Ovary (tissue), 9 donors: ENCODE data around the gene PRIMPOL. TPM values are rescaled to one million over a fixed set of nuclear protein-coding genes. Genes with fewer than 3 reads are reported as not detected.

Experiments used
- DNase-seq, 5 donors: peaks; one replicate each; pipeline ENCODE4 v3.0.0-alpha.2; 2019 to 2020
- H3K27ac ChIP-seq, 2 donors: fragments of 200-600 bp; one replicate each; pipeline versions ENCODE4 v1.5.1 to v1.8.0; 2019 to 2022
- H3K27me3 ChIP-seq: fragments of 200-600 bp; one replicate; pipeline ENCODE4 v1.8.0; 2022
- H3K36me3 ChIP-seq: fragments of 200-600 bp; sonication (generic); one replicate; pipeline ENCODE4 v1.5.1; 2019
- H3K4me1 ChIP-seq: one replicate; pipeline ENCODE4 v1.8.1; 2013; ENCODE audit warnings: mild to moderate bottlenecking, moderate library complexity; ENCODE audit not compliant: insufficient read depth
- H3K4me3 ChIP-seq: fragments of 200-600 bp; sonication (generic); one replicate; pipeline ENCODE4 v1.5.1; 2017
- H3K9me3 ChIP-seq, 2 donors: fragments of 200-600 bp in 1 of 2; sonication (generic) in 1 of 2; one replicate each; pipeline versions ENCODE4 v1.5.1 to v1.8.1; 2013 to 2019; ENCODE audit warnings: mild to moderate bottlenecking in 1 of 2, moderate library complexity in 1 of 2
- EP300 ChIP-seq: sonication (generic); formaldehyde crosslinking; IDR thresholded peaks from one replicate; pipeline ENCODE4 v1.6.1; 2017; ENCODE audit warnings: antibody characterized with exemption
- POLR2A ChIP-seq: fragments of 450-650 bp; IDR thresholded peaks from one replicate; pipeline ENCODE4 v1.6.1; 2017; ENCODE audit warnings: antibody characterized with exemption, mild to moderate bottlenecking, moderate library complexity
- WGBS, 3 donors: extraction: QIAGEN DNeasy Blood & Tissue Kit in 1 of 3; methylation state at CpG; one replicate each; pipeline versions ENCODE4 v1.1.5 to v1.1.7; 2013 to 2017; 5-methylcytosine and 5-hydroxymethylcytosine counted together
- intact Hi-C, 4 donors: fragments of 100-400 bp; cut with DNase I; formaldehyde crosslinking; loops; one replicate each; pipeline versions ENCODE4 v1.11.0 to v1.15.1; 2022 to 2023
- polyA plus RNA-seq, 2 donors: library from polyadenylated mRNA; stranded (reverse); fragments of 200-250 nt in 1 of 2; fragments of 350-450 nt in 1 of 2; fragmentation: Illumina TruSeq in 1 of 2; extraction: RNeasy Lipid Tissue Mini Kit (QIAGEN cat#74804) in 1 of 2; gene quantifications; one replicate each; pipeline ENCODE4 v1.2.3, GENCODE V29; 2013 to 2014
- total RNA-seq, 7 donors: library from RNA; depleted of rRNA in 2 of 7; stranded (reverse); fragments of >200 nt in 2 of 7; fragmentation: NEBNext Ultra II Directional in 3 of 7; extraction: Animal tissue kit (Norgen Biotek cat#: 25700) in 3 of 7; gene quantifications; one replicate each; pipeline versions ENCODE4 v1.1.0 to v1.2.4, GENCODE V29; 2016 to 2023
- TF ChIP-seq, protein P1 (sequence below), 3 donors: fragments of 450-650 bp in 2 of 3; fragments of 200-600 bp in 1 of 3; IDR thresholded peaks; one replicate each; pipeline versions ENCODE4 v1.5.1 to v1.8.0; 2016 to 2022; ENCODE audit warnings: antibody characterized with exemption in 3 of 3, mild to moderate bottlenecking in 1 of 3
- donor health status: DM: no; HTN: no; CAD: no; lungs with moderate emphysema.
- donor health status: DM: no; HTN: no; CAD: no.
- donor health status: Bipolar disorder and iron deficiency.
- donor health status: DM: yes; HTN: yes; CAD: no.
- donor health status: DM: no; HTN: no; CAD: no.
- donor health status: DM: yes; HTN: yes; CAD: no.

Gene PRIMPOL
- total and polyA plus RNA-seq, 9 donors = 14.1 to 29.2 (median 17.6) TPM

DNA sequence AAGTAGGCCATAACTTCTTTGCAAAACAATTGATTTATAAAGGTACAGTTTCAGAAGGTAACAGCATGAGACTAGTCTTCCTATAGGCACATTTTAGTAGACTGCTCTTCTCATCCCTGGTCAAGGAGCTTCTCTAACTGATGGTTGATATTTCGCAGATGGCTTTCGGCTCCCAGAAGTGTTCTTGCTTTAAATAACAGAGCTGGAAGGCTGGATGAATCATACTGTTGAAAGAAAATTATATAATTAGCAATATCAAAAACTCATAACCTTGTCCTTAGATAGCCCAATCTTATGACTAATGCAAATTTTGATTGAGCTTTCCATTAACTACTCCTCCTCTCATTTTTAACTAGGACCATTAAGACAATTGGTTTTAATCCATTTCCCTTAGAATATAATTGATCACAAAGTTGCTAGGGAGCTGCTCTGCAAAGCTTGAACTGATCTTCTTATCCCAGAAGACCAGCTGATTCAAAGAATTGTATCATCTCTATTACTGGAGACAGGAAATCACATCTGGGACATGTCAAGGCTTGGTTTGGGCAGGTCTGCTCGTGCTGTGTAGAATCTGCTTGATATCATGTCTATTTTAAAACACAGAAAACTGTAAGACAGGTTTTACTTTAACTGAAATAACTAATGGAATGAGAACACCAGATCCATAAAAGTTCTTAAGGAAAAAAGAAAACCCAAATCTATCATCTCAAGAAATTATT, 45.8 kb downstream of the PRIMPOL start:
- intact Hi-C loops = no loop called here
- no peak overlapping the region for H3K4me3 ChIP-seq
- H3K4me1 ChIP-seq = no peaks in the 10 kb centered on the region
- no peak for DNase-seq
- 45 to 56% (median 54%) methylated on average over 3 of the region's 3 CpGs for WGBS, 3 donors
- TF ChIP-seq POLR2A = no peak
- no peaks in the 10 kb centered on the region for H3K27me3 ChIP-seq
- H3K36me3 ChIP-seq = no peaks in the 10 kb centered on the region
- no peak overlapping the region for H3K27ac ChIP-seq
- no peaks in the 10 kb centered on the region for H3K9me3 ChIP-seq

DNA sequence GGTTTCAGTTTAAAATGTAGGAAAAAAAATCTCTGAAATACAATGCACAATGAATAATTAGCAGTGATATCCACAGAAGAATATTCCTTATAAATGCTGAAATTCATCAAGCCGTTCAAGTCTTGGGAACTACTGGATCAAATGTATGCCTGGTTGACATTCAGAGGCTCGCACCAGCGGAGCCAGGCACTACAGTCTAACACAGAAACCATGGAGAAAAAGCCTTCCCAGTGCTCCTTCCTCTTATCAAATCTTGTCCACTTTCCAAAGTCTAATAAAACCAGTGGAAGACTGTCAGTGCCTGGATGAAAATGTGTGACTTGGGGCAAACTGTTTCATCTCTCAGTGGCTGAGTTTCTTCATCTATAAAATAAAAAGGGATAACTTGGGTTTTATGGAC, 48.4 kb downstream of the PRIMPOL start:
- DNase-seq = no peak
- TF ChIP-seq EP300 (no peak), POLR2A (no peak)
- TF ChIP-seq, protein P1, sequence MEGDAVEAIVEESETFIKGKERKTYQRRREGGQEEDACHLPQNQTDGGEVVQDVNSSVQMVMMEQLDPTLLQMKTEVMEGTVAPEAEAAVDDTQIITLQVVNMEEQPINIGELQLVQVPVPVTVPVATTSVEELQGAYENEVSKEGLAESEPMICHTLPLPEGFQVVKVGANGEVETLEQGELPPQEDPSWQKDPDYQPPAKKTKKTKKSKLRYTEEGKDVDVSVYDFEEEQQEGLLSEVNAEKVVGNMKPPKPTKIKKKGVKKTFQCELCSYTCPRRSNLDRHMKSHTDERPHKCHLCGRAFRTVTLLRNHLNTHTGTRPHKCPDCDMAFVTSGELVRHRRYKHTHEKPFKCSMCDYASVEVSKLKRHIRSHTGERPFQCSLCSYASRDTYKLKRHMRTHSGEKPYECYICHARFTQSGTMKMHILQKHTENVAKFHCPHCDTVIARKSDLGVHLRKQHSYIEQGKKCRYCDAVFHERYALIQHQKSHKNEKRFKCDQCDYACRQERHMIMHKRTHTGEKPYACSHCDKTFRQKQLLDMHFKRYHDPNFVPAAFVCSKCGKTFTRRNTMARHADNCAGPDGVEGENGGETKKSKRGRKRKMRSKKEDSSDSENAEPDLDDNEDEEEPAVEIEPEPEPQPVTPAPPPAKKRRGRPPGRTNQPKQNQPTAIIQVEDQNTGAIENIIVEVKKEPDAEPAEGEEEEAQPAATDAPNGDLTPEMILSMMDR (IDR thresholded peaks at IDR 0.05) = no peak
- Histone ChIP-seq H3K36me3 (no peaks in the 10 kb centered on the region), H3K9me3 (no peaks in the 10 kb centered on the region), H3K4me1 (no peaks in the 10 kb centered on the region), H3K27ac (no peak overlapping the region), H3K27me3 (no peaks in the 10 kb centered on the region), H3K4me3 (no peak overlapping the region)
- 76 to 93% (median 90%) methylated on average over 3 of the region's 3 CpGs for WGBS, 3 donors
- intact Hi-C loops = no loop called here

DNA sequence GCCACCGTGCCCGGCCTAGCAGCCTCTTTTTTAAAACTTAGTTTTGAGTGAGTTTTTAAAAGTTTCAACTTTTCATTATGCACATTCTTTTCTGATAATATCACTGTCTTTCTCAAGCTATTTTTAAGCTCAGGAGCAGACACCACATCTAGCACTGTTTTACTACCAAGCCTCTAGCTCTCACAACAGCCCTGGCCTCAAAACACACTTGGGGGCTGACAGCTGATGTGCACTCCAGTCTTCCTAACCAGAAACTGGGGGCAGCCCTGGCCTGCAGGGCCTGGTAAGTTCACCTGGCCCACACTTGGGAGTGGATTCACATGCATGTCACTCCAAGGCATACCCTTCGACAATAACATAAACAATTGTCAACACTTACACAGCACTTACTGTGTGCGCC, 50.4 kb downstream of the PRIMPOL start:
- DNase-seq = no peak
- TF ChIP-seq, protein P1 (IDR thresholded peaks at IDR 0.05) = no peak
- TF ChIP-seq POLR2A (no peak), EP300 (no peak)
- intact Hi-C loops = no loop called here

DNA sequence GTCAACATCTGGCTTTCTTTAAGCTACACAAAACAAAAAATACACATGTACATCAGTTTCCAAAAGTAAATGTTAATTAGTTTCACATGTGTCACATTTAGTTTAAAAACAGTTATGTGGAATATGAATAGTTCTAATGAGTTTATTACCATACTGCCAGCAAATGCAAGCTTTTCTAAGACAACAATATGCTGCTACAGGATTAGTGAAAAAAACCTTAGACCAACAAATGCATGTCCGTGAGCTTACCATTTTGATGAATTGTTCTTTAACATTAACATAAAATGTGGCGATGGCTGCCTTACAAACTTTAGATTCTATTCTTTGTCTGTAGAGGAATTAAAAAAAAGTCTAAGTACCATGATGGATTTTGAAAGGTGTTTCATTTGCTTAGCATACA, 52.6 kb downstream of the PRIMPOL start:
- intact Hi-C loops = no loop called here
- H3K27me3 ChIP-seq = no peaks in the 10 kb centered on the region
- H3K36me3 ChIP-seq = no peaks in the 10 kb centered on the region
- H3K27ac ChIP-seq = no peak overlapping the region
- TF ChIP-seq POLR2A = no peak
- TF ChIP-seq, protein P1 (IDR thresholded peaks at IDR 0.05) = no peak
- no peak for TF ChIP-seq EP300
- 93 to 97% (median 96%) methylated on average over 2 of the region's 2 CpGs for WGBS, 3 donors
- no peak for DNase-seq
- H3K4me1 ChIP-seq = no peaks in the 10 kb centered on the region
- no peak overlapping the region for H3K4me3 ChIP-seq
- no peaks in the 10 kb centered on the region for H3K9me3 ChIP-seq

More for the DNA sequence above, 50.4 kb downstream of the PRIMPOL start:
- Histone ChIP-seq H3K4me1 (no peaks in the 10 kb centered on the region), H3K27ac (no peak overlapping the region), H3K27me3 (no peaks in the 10 kb centered on the region), H3K9me3 (no peaks in the 10 kb centered on the region), H3K36me3 (no peaks in the 10 kb centered on the region), H3K4me3 (no peak overlapping the region)
- WGBS, 3 donors = 81 to 93% (median 90%) methylated on average over 4 of the region's 4 CpGs

DNA sequence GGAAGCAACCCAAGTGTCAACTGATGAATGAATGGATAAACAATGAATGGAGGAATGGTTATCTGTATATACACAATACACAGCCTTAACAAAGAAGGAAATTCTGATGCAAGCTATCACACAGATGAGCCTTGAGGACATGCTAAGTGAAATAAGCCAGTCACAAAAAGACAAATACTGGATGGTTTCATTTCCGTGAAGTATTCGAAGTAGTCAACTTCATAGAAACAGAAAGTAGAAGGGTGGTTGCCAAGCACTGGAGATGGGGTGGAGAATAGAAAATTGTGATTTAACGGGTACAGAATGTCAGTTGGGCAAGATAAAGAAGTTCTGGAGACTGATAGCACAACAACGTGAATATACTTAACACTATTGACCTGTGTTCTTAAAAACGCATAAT, 56.2 kb downstream of the PRIMPOL start:
- H3K27me3 ChIP-seq = no peaks in the 10 kb centered on the region
- DNase-seq = no peak
- intact Hi-C loops = no loop called here
- no peak overlapping the region for H3K27ac ChIP-seq
- H3K9me3 ChIP-seq = no peaks in the 10 kb centered on the region
- TF ChIP-seq POLR2A (no peak), EP300 (no peak)
- TF ChIP-seq, protein P1 (IDR thresholded peaks at IDR 0.05) = no peak
- no peaks in the 10 kb centered on the region for H3K4me1 ChIP-seq
- WGBS, 3 donors = 88 to 92% (median 92%) methylated on average over 5 of the region's 5 CpGs
- H3K36me3 ChIP-seq = no peaks in the 10 kb centered on the region
- H3K4me3 ChIP-seq = no peak overlapping the region
